Esophagus muscularis mucosa (tissue), 4 donors: Measurements from ENCODE around the gene STAT5B. TPM values are rescaled to one million over a fixed set of nuclear protein-coding genes. Genes with fewer than 3 reads are reported as not detected.

Experiments used
- DNase-seq: peaks from one replicate; pipeline ENCODE4 v3.0.0-alpha.2; 2017; ENCODE audit errors: extremely low spot score
- H3K27ac ChIP-seq, 4 donors: fragments of 200-600 bp; sonication (generic); replicated peaks in 1 of 4; 1 replicate in 3 of 4; 2 replicates in 1 of 4; pipeline ENCODE4 v1.5.1; 2016 to 2019; ENCODE audit warnings: mild to moderate bottlenecking in 1 of 4
- H3K27me3 ChIP-seq, 4 donors: fragments of 200-600 bp; sonication (generic); one replicate each; pipeline versions ENCODE4 v1.5.1 to v1.6.0; 2016 to 2019
- H3K36me3 ChIP-seq, 4 donors: fragments of 200-600 bp; sonication (generic); one replicate each; pipeline ENCODE4 v1.5.1; 2016 to 2019
- H3K4me1 ChIP-seq, 4 donors: fragments of 200-600 bp; sonication (generic); one replicate each; pipeline ENCODE4 v1.5.1; 2016 to 2019
- H3K4me3 ChIP-seq, 4 donors: fragments of 200-600 bp; sonication (generic); 1 replicate in 2 of 4; 2 replicates in 2 of 4; pipeline ENCODE4 v1.5.1; 2016 to 2019; ENCODE audit warnings: mild to moderate bottlenecking in 4 of 4, moderate library complexity in 1 of 4
- H3K9me3 ChIP-seq, 4 donors: fragments of 200-600 bp; sonication (generic); 1 replicate in 3 of 4; 2 replicates in 1 of 4; pipeline ENCODE4 v1.5.1; 2016 to 2019
- EP300 ChIP-seq: sonication (generic); formaldehyde crosslinking; IDR thresholded peaks from one replicate; pipeline ENCODE4 v1.6.1; 2017; ENCODE audit warnings: antibody characterized with exemption
- POLR2A ChIP-seq: fragments of 450-650 bp; IDR thresholded peaks from one replicate; pipeline ENCODE4 v1.6.1; 2017; ENCODE audit warnings: antibody characterized with exemption, moderate library complexity, mild to moderate bottlenecking, low read depth
- POLR2AphosphoS5 ChIP-seq, 2 donors: sonication (generic); formaldehyde crosslinking; IDR thresholded peaks; one replicate each; pipeline ENCODE4 v1.6.1; 2017; ENCODE audit warnings: antibody characterized with exemption in 2 of 2
- WGBS: methylation state at CpG from one replicate; pipeline ENCODE4 v1.1.5; 2018; 5-methylcytosine and 5-hydroxymethylcytosine counted together
- intact Hi-C: fragments of 100-400 bp; cut with DNase I; formaldehyde crosslinking; loops from one replicate; pipeline ENCODE4 v1.15.1; 2023
- total RNA-seq, 4 donors: library from RNA; depleted of rRNA; stranded (reverse); fragments of >200 nt; gene quantifications; one replicate each; pipeline versions ENCODE4 v1.1.0 to v1.2.1, GENCODE V29; 2016
- TF ChIP-seq, protein P1 (sequence below), 3 experiments: fragments of 200-600 bp in 2 of 3; fragments of 450-650 bp in 1 of 3; sonication (generic) in 2 of 3; IDR thresholded peaks; one replicate each; pipeline ENCODE4 v1.5.1; 2017 to 2019; ENCODE audit warnings: antibody characterized with exemption in 3 of 3, mild to moderate bottlenecking in 2 of 3, moderate library complexity in 1 of 3

STAT5B gene
- total RNA-seq, 4 donors from 2014 or later: 75.0 to 93.4 (median 85.2) TPM

DNA sequence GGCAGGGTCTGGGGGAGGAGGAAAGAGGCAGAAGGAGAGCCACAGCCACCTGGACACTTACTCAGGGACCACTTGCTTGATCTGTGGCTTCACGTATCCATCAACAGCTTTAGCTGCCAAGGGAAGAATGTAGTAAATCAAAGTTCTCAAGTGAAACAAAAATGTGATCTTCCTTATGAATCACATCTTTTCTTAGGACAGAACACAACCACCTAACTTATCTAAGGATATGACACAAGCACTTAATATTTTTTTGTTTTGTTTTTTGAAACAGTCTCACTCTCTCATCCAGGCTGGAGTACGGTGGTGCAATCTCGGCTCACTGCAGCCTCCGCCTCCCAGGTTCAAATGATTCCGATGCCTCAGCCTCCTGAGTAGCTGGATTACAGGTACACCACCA, 73.5 kb downstream of the STAT5B start:
- DNase-seq: no peak
- Histone ChIP-seq H3K27ac (peak overlapping the region in 1 of 4 donors; percentile 39), H3K36me3 (peaks cover 44 to 83% (median 73%) of the 10 kb centered on the region in 4 donors), H3K4me3 (no peak overlapping the region), H3K27me3 (no peaks in the 10 kb centered on the region), H3K4me1 (peaks cover 0 to 5% (median 0%) of the 10 kb centered on the region in 4 donors), H3K9me3 (no peaks in the 10 kb centered on the region)
- intact Hi-C loops: no loop called here
- 94% methylated on average over 5 of the region's 5 CpGs for WGBS
- TF ChIP-seq, protein P1, sequence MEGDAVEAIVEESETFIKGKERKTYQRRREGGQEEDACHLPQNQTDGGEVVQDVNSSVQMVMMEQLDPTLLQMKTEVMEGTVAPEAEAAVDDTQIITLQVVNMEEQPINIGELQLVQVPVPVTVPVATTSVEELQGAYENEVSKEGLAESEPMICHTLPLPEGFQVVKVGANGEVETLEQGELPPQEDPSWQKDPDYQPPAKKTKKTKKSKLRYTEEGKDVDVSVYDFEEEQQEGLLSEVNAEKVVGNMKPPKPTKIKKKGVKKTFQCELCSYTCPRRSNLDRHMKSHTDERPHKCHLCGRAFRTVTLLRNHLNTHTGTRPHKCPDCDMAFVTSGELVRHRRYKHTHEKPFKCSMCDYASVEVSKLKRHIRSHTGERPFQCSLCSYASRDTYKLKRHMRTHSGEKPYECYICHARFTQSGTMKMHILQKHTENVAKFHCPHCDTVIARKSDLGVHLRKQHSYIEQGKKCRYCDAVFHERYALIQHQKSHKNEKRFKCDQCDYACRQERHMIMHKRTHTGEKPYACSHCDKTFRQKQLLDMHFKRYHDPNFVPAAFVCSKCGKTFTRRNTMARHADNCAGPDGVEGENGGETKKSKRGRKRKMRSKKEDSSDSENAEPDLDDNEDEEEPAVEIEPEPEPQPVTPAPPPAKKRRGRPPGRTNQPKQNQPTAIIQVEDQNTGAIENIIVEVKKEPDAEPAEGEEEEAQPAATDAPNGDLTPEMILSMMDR (IDR thresholded peaks at IDR 0.05): no peak
- TF ChIP-seq EP300 (no peak), POLR2AphosphoS5 (IDR thresholded peaks at IDR 0.05) (no peak), POLR2A (no peak)

DNA sequence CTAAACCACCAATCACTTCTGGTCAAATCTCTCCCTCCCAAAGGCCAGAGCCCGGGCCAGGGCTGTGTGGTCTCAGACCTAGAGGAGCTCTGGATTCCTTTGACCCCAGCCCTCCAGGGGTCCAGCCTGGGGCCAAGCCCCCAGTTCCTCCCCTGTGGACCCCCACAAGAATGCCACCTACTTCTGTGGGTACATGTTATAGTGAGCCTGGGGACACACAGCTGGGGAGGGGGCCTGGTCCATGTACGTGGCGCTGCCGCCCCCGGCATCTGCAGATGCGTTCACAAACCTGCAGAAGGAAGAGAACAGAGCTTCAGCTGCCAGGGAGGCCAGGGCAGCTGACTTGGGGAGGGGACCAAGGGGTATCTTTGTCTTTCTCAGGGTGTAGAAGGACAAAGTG, 74.0 kb downstream of the STAT5B start:
- TF ChIP-seq EP300: no peak
- 95% methylated on average over 2 of the region's 6 CpGs for WGBS
- peak; percentile 53 for DNase-seq
- no peak overlapping the region for H3K4me3 ChIP-seq
- no peaks in the 10 kb centered on the region for H3K27me3 ChIP-seq
- peaks cover 0 to 5% (median 0%) of the 10 kb centered on the region in 4 donors for H3K4me1 ChIP-seq
- intact Hi-C loops: no loop called here
- no peaks in the 10 kb centered on the region for H3K9me3 ChIP-seq
- peak overlapping the region in 1 of 4 donors; percentile 39 for H3K27ac ChIP-seq
- H3K36me3 ChIP-seq: peaks cover 39 to 78% (median 67%) of the 10 kb centered on the region in 4 donors

DNA sequence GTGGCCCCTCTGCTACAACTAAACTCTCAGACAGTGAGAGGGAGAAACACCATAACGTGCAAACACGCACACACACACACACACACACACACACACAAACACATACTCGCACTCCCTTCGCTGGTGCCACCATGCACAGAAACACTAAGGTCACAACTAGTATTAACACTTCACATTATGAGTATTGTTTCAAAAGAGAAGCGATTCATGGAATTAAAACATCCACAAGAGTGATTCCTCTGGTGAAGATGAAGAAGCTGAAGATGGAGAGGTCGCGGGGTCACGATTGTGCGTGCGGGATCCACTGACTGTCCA, 74.8 kb downstream of the STAT5B start:
- Histone ChIP-seq H3K4me1 (peaks cover 0 to 5% (median 0%) of the 10 kb centered on the region in 4 donors), H3K9me3 (no peaks in the 10 kb centered on the region), H3K4me3 (no peak overlapping the region), H3K27ac (no peak overlapping the region), H3K36me3 (peaks cover 31 to 71% (median 60%) of the 10 kb centered on the region in 4 donors), H3K27me3 (no peaks in the 10 kb centered on the region)
- peak; percentile 60 for DNase-seq
- no peak for TF ChIP-seq POLR2A
- no peak for TF ChIP-seq POLR2AphosphoS5 (IDR thresholded peaks at IDR 0.05)
- no peak for TF ChIP-seq EP300
- TF ChIP-seq, protein P1 (IDR thresholded peaks at IDR 0.05): no peak
- WGBS: 87% methylated on average over 10 of the region's 10 CpGs
- intact Hi-C loops: no loop called here

DNA sequence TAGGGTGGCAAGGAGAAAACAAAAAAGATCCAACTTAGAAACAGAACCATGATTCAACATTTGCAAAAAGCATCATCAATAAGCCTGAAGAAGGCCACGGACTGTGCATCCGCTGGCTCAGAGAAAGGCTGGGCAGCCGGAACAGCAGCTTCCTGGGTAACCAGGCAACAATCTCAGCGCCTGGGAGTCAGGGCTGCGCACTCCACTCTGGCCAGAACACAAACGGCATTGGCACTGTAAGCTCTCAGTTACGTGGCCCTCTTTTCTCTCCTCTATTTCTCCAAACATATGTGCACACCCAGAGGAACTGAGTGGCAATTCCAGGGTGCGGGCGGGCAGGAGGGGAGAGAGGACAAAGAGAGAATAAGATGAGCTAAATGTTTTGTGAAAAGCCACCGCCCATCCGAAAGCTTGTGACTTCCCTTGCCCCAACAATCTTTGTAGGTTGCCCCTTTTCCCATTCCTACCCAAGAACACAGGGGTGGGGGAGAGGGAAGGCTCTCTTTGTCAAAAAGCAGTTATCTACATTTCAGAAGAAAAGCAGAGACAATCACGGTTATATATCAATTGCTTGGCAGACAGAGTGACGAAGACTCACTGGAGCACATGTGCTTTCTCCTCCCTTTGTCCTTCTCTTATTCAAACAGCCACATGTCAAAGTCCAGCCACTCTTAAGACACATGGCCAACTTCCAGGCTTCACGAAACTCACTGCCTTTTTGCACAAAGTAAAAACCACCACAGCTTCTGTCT, 75.3 kb downstream of the STAT5B start:
- intact Hi-C loops: no loop called here
- DNase-seq: peak; percentile 64

DNA sequence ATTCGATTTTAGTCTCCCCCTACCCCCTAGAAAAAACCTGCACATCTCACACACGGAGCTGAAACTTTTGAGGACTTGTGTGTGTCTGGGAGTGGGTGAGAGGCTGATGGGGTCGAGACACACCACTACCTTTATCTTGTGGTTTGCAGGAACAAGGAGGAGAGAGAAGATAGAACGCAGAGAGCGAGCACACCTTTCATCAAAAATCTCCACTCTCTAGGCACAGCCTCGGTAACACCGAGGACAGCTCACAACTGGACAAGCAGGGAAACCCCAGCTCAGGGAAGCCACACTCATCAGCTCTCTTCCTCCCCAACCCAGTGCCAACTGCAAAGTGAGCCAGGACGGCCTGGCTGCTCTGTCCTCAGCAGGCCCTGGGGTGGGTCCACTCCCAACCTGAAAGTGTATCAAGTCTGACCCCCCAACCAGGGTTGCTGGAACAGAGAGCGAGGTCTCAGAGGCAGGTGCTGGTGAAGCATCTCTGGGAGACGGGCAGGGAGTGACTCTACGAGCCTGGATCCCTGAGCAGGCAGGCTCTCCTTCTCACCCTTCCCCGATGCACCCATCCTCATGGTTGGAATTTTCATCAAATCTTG, 76.7 kb downstream of the STAT5B start:
- no peak for TF ChIP-seq POLR2AphosphoS5 (IDR thresholded peaks at IDR 0.05)
- TF ChIP-seq EP300: no peak
- TF ChIP-seq, protein P1 (IDR thresholded peaks at IDR 0.05): no peak
- TF ChIP-seq POLR2A: no peak
- intact Hi-C loops: loop anchor here (10.0 kb wide), 1 partner anchor 95 kb away; no protein-coding TSS in a partner anchor
- H3K4me1 ChIP-seq: peaks cover 3 to 8% (median 5%) of the 10 kb centered on the region in 4 donors
- no peak for DNase-seq
- WGBS: 73% methylated on average over 12 of the region's 12 CpGs
- H3K27ac ChIP-seq: peak overlapping the region in 1 of 4 donors; percentile 2
- no peak overlapping the region for H3K4me3 ChIP-seq
- no peaks in the 10 kb centered on the region for H3K9me3 ChIP-seq
- H3K36me3 ChIP-seq: peaks cover 17 to 52% (median 41%) of the 10 kb centered on the region in 4 donors
- H3K27me3 ChIP-seq: no peaks in the 10 kb centered on the region

More for the DNA sequence above, 75.3 kb downstream of the STAT5B start:
- no peaks in the 10 kb centered on the region for H3K27me3 ChIP-seq
- no peak overlapping the region for H3K27ac ChIP-seq
- no peaks in the 10 kb centered on the region for H3K9me3 ChIP-seq
- H3K4me1 ChIP-seq: peaks cover 0 to 5% (median 0%) of the 10 kb centered on the region in 4 donors
- 77% methylated on average over 14 of the region's 14 CpGs for WGBS
- no peak overlapping the region for H3K4me3 ChIP-seq
- TF ChIP-seq EP300 (no peak), POLR2AphosphoS5 (IDR thresholded peaks at IDR 0.05) (no peak)
- TF ChIP-seq, protein P1 (IDR thresholded peaks at IDR 0.05): no peak
- H3K36me3 ChIP-seq: peaks cover 26 to 66% (median 55%) of the 10 kb centered on the region in 4 donors
